Measurements from ENCODE around the gene BNC2. TPM values are rescaled to one million over a fixed set of nuclear protein-coding genes. Genes with fewer than 3 reads are reported as not detected.

The BNC2 gene
- total RNA-seq, 1 experiment from 2014 or later = 2.9 TPM

DNA sequence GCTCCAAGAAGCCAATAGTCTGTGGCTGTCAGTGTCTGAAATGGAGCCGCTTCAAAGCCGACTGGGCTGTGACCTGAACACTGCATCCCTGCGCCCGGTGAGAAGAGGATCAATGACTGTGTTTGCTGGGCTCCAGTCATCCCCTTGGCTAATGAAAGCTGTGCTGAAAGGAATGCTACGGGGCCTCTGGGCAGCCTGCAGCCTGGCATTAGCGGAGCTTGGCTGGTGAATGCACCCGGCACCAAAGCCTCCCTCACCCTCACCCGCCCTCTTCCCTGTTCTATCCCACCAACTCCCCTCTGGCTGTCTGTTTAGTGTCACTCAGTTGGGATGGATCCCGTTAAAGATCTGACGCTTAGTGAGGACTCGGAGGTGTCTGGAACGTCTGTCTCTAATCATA, 355.3 kb downstream of the BNC2 start:
- DNase-seq = no peak
- Histone ChIP-seq H3K4me3 (no peak overlapping the region), H3F3A (ENCODE audit: insufficient read depth, low read depth) (no peaks in the 10 kb centered on the region), H3K4me1 (replicated peaks; ENCODE audit: insufficient read depth) (no peaks in the 10 kb centered on the region), H3K4me2 (no peak overlapping the region), H3K9me2 (ENCODE audit: insufficient read depth) (no peaks in the 10 kb centered on the region), H3K36me3 (ENCODE audit: low read depth) (no peaks in the 10 kb centered on the region), H3K27me3 (ENCODE audit: insufficient read depth, low read depth) (no peaks in the 10 kb centered on the region), H3K79me2 (ENCODE audit: low read depth) (no peaks in the 10 kb centered on the region), H3K9me3 (ENCODE audit: insufficient read depth, low read depth) (no peaks in the 10 kb centered on the region), H3K27ac (no peak overlapping the region), H4K20me1 (ENCODE audit: insufficient read depth) (no peaks in the 10 kb centered on the region), H2AFZ (no peak overlapping the region)
- intact Hi-C loops (cut with micrococcal nuclease; ENCODE audit: unreplicated experiment) = no loop called here
- ChIA-PET POLR2A (ENCODE audit: unreplicated experiment) (no interaction called here), CTCF (no interaction called here)
- TF ChIP-seq CTCF (conservative IDR thresholded peaks at IDR 0.05) (no peak), EZH2 (IDR thresholded peaks at IDR 0.05; ENCODE audit: low read depth) (no peak)
- BruUV-seq (replicated peaks) = no TSS peak

DNA sequence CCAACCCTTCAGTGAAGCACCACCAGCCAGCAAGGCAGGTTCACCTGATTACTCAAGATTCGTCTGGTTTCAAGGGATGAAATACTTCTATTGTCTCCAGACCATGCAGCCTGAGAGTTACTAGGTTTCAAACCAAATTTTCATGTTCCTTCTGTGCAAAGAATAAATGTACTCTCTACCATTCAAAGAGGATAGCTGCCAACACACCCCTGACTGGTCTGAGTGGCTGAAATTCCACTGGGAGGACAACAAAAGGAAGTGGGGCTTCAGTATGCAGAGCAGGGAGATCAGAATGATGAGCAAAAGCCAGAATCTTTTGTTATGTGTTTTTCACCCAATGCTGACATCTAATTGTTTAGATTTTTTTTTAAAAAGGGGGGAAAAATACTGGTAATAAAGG, 356.3 kb downstream of the BNC2 start:
- Histone ChIP-seq H3K4me2 (no peak overlapping the region), H3K79me2 (ENCODE audit: low read depth) (no peaks in the 10 kb centered on the region), H3K27me3 (ENCODE audit: insufficient read depth, low read depth) (no peaks in the 10 kb centered on the region), H4K20me1 (ENCODE audit: insufficient read depth) (no peaks in the 10 kb centered on the region), H3K9me3 (ENCODE audit: insufficient read depth, low read depth) (no peaks in the 10 kb centered on the region), H3K9me2 (ENCODE audit: insufficient read depth) (no peaks in the 10 kb centered on the region), H3K36me3 (ENCODE audit: low read depth) (no peaks in the 10 kb centered on the region), H3F3A (ENCODE audit: insufficient read depth, low read depth) (no peaks in the 10 kb centered on the region), H3K27ac (no peak overlapping the region), H3K4me3 (no peak overlapping the region), H3K4me1 (replicated peaks; ENCODE audit: insufficient read depth) (no peaks in the 10 kb centered on the region), H2AFZ (no peak overlapping the region)
- no TSS peak for BruUV-seq (replicated peaks)
- DNase-seq = no peak
- intact Hi-C loops (cut with micrococcal nuclease; ENCODE audit: unreplicated experiment) = no loop called here
- ChIA-PET POLR2A (ENCODE audit: unreplicated experiment) (no interaction called here), CTCF (no interaction called here)
- TF ChIP-seq CTCF (conservative IDR thresholded peaks at IDR 0.05) = no peak
- TF ChIP-seq EZH2 (IDR thresholded peaks at IDR 0.05; ENCODE audit: low read depth) = no peak

GRCh38 chr9:16512281-16512680, 358.2 kb downstream of the BNC2 start:
- Histone ChIP-seq H3K9me3 (ENCODE audit: insufficient read depth, low read depth) (no peaks in the 10 kb centered on the region), H3F3A (ENCODE audit: insufficient read depth, low read depth) (no peaks in the 10 kb centered on the region), H3K27ac (no peak overlapping the region), H3K4me1 (replicated peaks; ENCODE audit: insufficient read depth) (no peaks in the 10 kb centered on the region), H3K27me3 (ENCODE audit: insufficient read depth, low read depth) (no peaks in the 10 kb centered on the region), H2AFZ (no peak overlapping the region), H4K20me1 (ENCODE audit: insufficient read depth) (no peaks in the 10 kb centered on the region), H3K4me2 (no peak overlapping the region), H3K79me2 (ENCODE audit: low read depth) (no peaks in the 10 kb centered on the region), H3K9me2 (ENCODE audit: insufficient read depth) (no peaks in the 10 kb centered on the region), H3K36me3 (ENCODE audit: low read depth) (no peaks in the 10 kb centered on the region), H3K4me3 (no peak overlapping the region)
- intact Hi-C loops (cut with micrococcal nuclease; ENCODE audit: unreplicated experiment) = no loop called here
- CTCF ChIA-PET = no interaction called here
- no peak for DNase-seq
- BruUV-seq (replicated peaks) = no TSS peak
- TF ChIP-seq EZH2 (IDR thresholded peaks at IDR 0.05; ENCODE audit: low read depth) = no peak
- no peak for TF ChIP-seq CTCF (conservative IDR thresholded peaks at IDR 0.05)
- POLR2A ChIA-PET (ENCODE audit: unreplicated experiment) = no interaction called here

Data from PC-9 (cell line).